Endothelial cell (in vitro differentiated cells): Measurements from ENCODE around the gene COX6B1. TPM values are rescaled to one million over a fixed set of nuclear protein-coding genes. Genes with fewer than 3 reads are reported as not detected.

Experiments used
- DNase-seq: peaks from one replicate; pipeline ENCODE4 v3.0.0; 2021; ENCODE audit warnings: low spot score
- H3K27ac Mint-ChIP-seq: one replicate; pipeline ENCODE4 v1.8.0; 2021; ENCODE audit warnings: mixed read lengths, inconsistent platforms; ENCODE audit not compliant: unreplicated experiment
- H3K27me3 Mint-ChIP-seq: one replicate; pipeline ENCODE4 v1.8.0; 2021; ENCODE audit warnings: mild to moderate bottlenecking, moderate library complexity, mixed read lengths, inconsistent platforms; ENCODE audit not compliant: unreplicated experiment
- H3K36me3 Mint-ChIP-seq: one replicate; pipeline ENCODE4 v1.8.0; 2021; ENCODE audit warnings: mild to moderate bottlenecking, low read depth, mixed read lengths, inconsistent platforms; ENCODE audit not compliant: unreplicated experiment
- H3K4me1 Mint-ChIP-seq: one replicate; pipeline ENCODE4 v1.8.0; 2021; ENCODE audit warnings: mild to moderate bottlenecking, mixed read lengths, inconsistent platforms; ENCODE audit not compliant: unreplicated experiment
- H3K4me3 Mint-ChIP-seq: one replicate; pipeline ENCODE4 v1.8.0; 2021; ENCODE audit warnings: mild to moderate bottlenecking, mixed read lengths, inconsistent platforms; ENCODE audit not compliant: unreplicated experiment
- H3K9me3 Mint-ChIP-seq: one replicate; pipeline ENCODE4 v1.8.0; 2021; ENCODE audit warnings: mixed read lengths, inconsistent platforms; ENCODE audit not compliant: unreplicated experiment
- CTCF ChIP-seq: fragments of 200-600 bp; sonication (generic); IDR thresholded peaks from one replicate; pipeline ENCODE4 v1.5.0; 2021; ENCODE audit warnings: antibody characterized with exemption; ENCODE audit not compliant: unreplicated experiment
- total RNA-seq: library from RNA; stranded (reverse); fragmentation: NEBNext Ultra II Directional; extraction: Animal tissue kit (Norgen Biotek cat#: 25700); gene quantifications from one replicate; pipeline ENCODE4 v1.2.1, GENCODE V29; 2021; ENCODE audit not compliant: unreplicated experiment

COX6B1 gene
- total RNA-seq, 1 donor from 2014 or later = 428 TPM

DNA sequence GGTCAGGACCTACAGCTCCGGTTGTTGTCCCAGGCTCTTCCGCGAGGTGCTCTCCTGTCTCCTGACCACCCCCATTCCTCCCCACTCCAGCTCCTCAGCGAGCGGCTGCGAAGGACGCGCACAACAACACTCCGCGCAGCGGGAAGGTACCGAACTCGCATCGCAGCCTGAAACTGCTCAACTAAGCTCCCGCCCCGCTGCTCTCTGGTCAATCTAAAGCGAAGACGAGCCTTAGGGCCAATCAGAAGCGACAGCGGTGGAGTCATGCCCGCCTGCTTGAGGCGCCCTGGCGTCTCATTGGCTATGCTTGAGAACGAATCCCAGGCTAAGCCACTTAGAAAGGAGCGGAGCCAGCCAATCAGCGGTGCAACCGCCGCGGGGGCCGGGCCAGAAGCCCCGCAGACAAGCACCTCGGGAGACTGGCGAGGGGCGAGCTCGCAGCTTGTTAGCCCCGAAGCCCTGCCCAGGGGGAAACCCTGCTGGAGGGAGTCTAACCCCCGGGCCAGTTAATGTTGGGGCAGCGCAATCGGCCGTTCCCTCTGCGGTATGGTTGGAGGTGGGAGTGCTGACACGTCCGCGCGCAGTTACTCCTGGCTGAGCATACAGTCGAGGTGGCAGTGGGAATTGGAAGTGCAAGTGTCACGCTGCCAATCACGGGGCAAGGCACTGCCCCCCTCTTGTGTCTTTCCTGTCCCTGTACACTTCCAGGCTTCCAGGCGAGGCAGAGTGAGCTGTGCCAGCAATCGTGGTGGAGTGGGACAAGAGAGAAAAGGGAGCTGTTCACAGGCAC lies 54.3 kb downstream of the COX6B1 start:
- Mint-ChIP-seq H3K36me3 (no peaks in the 10 kb centered on the region), H3K4me1 (peaks cover 3% of the 10 kb centered on the region), H3K27ac (peak overlapping the region; percentile 37), H3K9me3 (no peaks in the 10 kb centered on the region), H3K27me3 (peaks cover 4% of the 10 kb centered on the region), H3K4me3 (peak overlapping the region; percentile 97)
- TF ChIP-seq CTCF = no peak
- DNase-seq = peak; percentile 88

- H3K4me3 Mint-ChIP-seq = no peak overlapping the region
- H3K27me3 Mint-ChIP-seq = peaks cover 4% of the 10 kb centered on the region
- no peaks in the 10 kb centered on the region for H3K36me3 Mint-ChIP-seq
- peaks cover 3% of the 10 kb centered on the region for H3K4me1 Mint-ChIP-seq
- no peak for TF ChIP-seq CTCF
- no peak for DNase-seq
- H3K27ac Mint-ChIP-seq = no peak overlapping the region
- H3K9me3 Mint-ChIP-seq = no peaks in the 10 kb centered on the region
These were observed 55.2 kb downstream of the COX6B1 start for GRCh38 chr19:35703343-35703742.

- Mint-ChIP-seq H3K27me3 (peaks cover 4% of the 10 kb centered on the region), H3K36me3 (no peaks in the 10 kb centered on the region), H3K9me3 (no peaks in the 10 kb centered on the region), H3K27ac (no peak within 1 kb of the TSS), H3K4me3 (no peak within 1 kb of the TSS), H3K4me1 (peaks cover 3% of the 10 kb centered on the region)
- TF ChIP-seq CTCF = no peak
- peak; percentile 37 for DNase-seq
These were observed 56.1 kb downstream of the COX6B1 start, which contains the start of gene ZBTB32 for GRCh38 chr19:35704218-35704617. Gene ZBTB32, plus strand, starts transcription at chr19:35704558. Its CDS starts 10,069 bp downstream, at chr19:35714627.

Other genes starting within 250 kb of the COX6B1 start
- gene FFAR2, start 200.1 kb upstream of the COX6B1 start, total RNA-seq = 0.46 TPM
- gene KRTDAP, start 157.9 kb upstream of the COX6B1 start, total RNA-seq = not detected
- gene DMKN, start 134.7 kb upstream of the COX6B1 start, total RNA-seq = 56.9 TPM
- 0.18 TPM for gene SBSN, start 120.0 kb upstream of the COX6B1 start, total RNA-seq
- gene GAPDHS, start 114.9 kb upstream of the COX6B1 start, total RNA-seq = not detected
- gene TMEM147, start 102.7 kb upstream of the COX6B1 start, total RNA-seq = 62.0 TPM
- gene ATP4A, start 84.7 kb upstream of the COX6B1 start, total RNA-seq = not detected
- gene PMIS2, start 62.1 kb upstream of the COX6B1 start, total RNA-seq = not detected
- gene HAUS5, start 35.6 kb upstream of the COX6B1 start, total RNA-seq = 30.2 TPM
- gene RBM42, start 19.3 kb upstream of the COX6B1 start, total RNA-seq = 116 TPM
- 1,894 TPM for gene ETV2, start 6.6 kb upstream of the COX6B1 start, total RNA-seq
- gene UPK1A, start 18.2 kb downstream of the COX6B1 start, total RNA-seq = not detected
- gene ZBTB32, start 56.2 kb downstream of the COX6B1 start, total RNA-seq = not detected
- gene KMT2B, start 69.7 kb downstream of the COX6B1 start, total RNA-seq = 51.7 TPM
- gene IGFLR1, start 94.1 kb downstream of the COX6B1 start, total RNA-seq = 3.2 TPM
- 12.0 TPM for gene U2AF1L4, start 97.1 kb downstream of the COX6B1 start, total RNA-seq
- 99.0 TPM for gene PSENEN, start 97.3 kb downstream of the COX6B1 start, total RNA-seq
- 9.0 TPM for gene LIN37, start 100.3 kb downstream of the COX6B1 start, total RNA-seq
- not detected for gene HSPB6, start 108.7 kb downstream of the COX6B1 start, total RNA-seq
- gene PROSER3, start 109.9 kb downstream of the COX6B1 start, total RNA-seq = 15.0 TPM
- gene ARHGAP33, start 127.2 kb downstream of the COX6B1 start, total RNA-seq = 8.5 TPM
- gene PRODH2, start 164.5 kb downstream of the COX6B1 start, total RNA-seq = not detected
- not detected for gene NPHS1, start 204.2 kb downstream of the COX6B1 start, total RNA-seq
- 1.8 TPM for gene KIRREL2, start 208.6 kb downstream of the COX6B1 start, total RNA-seq
- gene APLP1, start 220.3 kb downstream of the COX6B1 start, total RNA-seq = 11.5 TPM